Neural cell (in vitro differentiated cells): ENCODE measurements around the gene MRTFA. TPM values are rescaled to one million over a fixed set of nuclear protein-coding genes. Genes with fewer than 3 reads are reported as not detected.

Experiments used
- H2AFZ ChIP-seq: fragments of 200-600, 300-800 bp; sonication (generic), shearing (Covaris generic); 2 replicates; pipeline ENCODE4 v1.6.0; 2014; ENCODE audit warnings: low read depth, mild to moderate bottlenecking, antibody characterized with exemption, low read length, moderate library complexity
- H3F3A ChIP-seq: fragments of 200-600 bp; shearing (Covaris generic); 2 replicates; pipeline ENCODE4 v1.6.1; 2016; ENCODE audit warnings: mild to moderate bottlenecking, moderate library complexity, mixed read lengths, antibody characterized with exemption, low read length; ENCODE audit not compliant: insufficient read depth, poor library complexity, severe bottlenecking
- H3K27ac ChIP-seq: fragments of 200-600, 300-800 bp; sonication (generic), shearing (Covaris generic); 2 replicates; pipeline ENCODE4 v1.5.1; 2014; ENCODE audit warnings: mild to moderate bottlenecking, low read length, moderate library complexity
- H3K27me3 ChIP-seq: fragments of 300-800, 200-600 bp; sonication (generic), shearing (Covaris generic); 2 replicates; pipeline ENCODE4 v1.6.0; 2014; ENCODE audit warnings: mild to moderate bottlenecking, low read depth, low read length, moderate library complexity; ENCODE audit not compliant: insufficient read depth
- H3K36me3 ChIP-seq: fragments of 300-800, 200-600 bp; sonication (generic), shearing (Covaris generic); 2 replicates; pipeline ENCODE4 v1.5.1; 2014; ENCODE audit warnings: mild to moderate bottlenecking, antibody characterized with exemption, low read length, moderate library complexity; ENCODE audit not compliant: insufficient read depth
- H3K4me2 ChIP-seq: fragments of 300-800, 200-600 bp; sonication (generic), shearing (Covaris generic); 2 replicates; pipeline ENCODE4 v1.6.0; 2014; ENCODE audit warnings: mild to moderate bottlenecking, low read length
- H3K4me3 ChIP-seq: fragments of 300-800, 200-600 bp; sonication (generic), shearing (Covaris generic); 2 replicates; pipeline ENCODE4 v1.5.1; 2014; ENCODE audit warnings: mild to moderate bottlenecking, low read length, moderate library complexity
- H3K79me2 ChIP-seq: fragments of 200-600 bp; shearing (Covaris generic); replicated peaks from 2 replicates; pipeline ENCODE4 v1.6.0; 2014; ENCODE audit warnings: mild to moderate bottlenecking, low read length, moderate library complexity; ENCODE audit not compliant: insufficient read depth
- H3K9ac ChIP-seq: fragments of 300-800, 200-600 bp; sonication (generic), shearing (Covaris generic); 2 replicates; pipeline ENCODE4 v1.6.1; 2016; ENCODE audit warnings: mild to moderate bottlenecking, low read length, mixed read lengths
- H3K9me2 ChIP-seq: fragments of 200-600 bp; shearing (Covaris generic); 2 replicates; pipeline ENCODE4 v1.6.1; 2016; ENCODE audit warnings: mild to moderate bottlenecking, low read length, mixed read lengths; ENCODE audit not compliant: insufficient read depth
- H3K9me3 ChIP-seq: fragments of 200-600, 300-800 bp; sonication (generic), shearing (Covaris generic); 2 replicates; pipeline ENCODE4 v1.6.1; 2016; ENCODE audit warnings: mild to moderate bottlenecking, mixed run types, low read length, moderate library complexity, mixed read lengths
- H4K20me1 ChIP-seq: fragments of 200-600 bp; shearing (Covaris generic); 2 replicates; pipeline ENCODE4 v1.6.1; 2016; ENCODE audit warnings: mild to moderate bottlenecking, mixed run types; ENCODE audit not compliant: insufficient read depth
- EP300 ChIP-seq: fragments of 450-650 bp; conservative IDR thresholded peaks from 2 replicates; pipeline ENCODE4 v1.6.1; 2014; ENCODE audit warnings: antibody characterized with exemption, mild to moderate bottlenecking, moderate library complexity; ENCODE audit not compliant: poor library complexity, severe bottlenecking
- EZH2 ChIP-seq: fragments of 200-600, 300-800 bp; shearing (Covaris generic), sonication (generic); IDR thresholded peaks from 2 replicates; pipeline ENCODE4 v1.6.1; 2014; ENCODE audit warnings: antibody characterized with exemption, low read length, borderline replicate concordance, mild to moderate bottlenecking; ENCODE audit not compliant: insufficient read depth, poor library complexity, severe bottlenecking
- MXI1 ChIP-seq: fragments of 450-650 bp; conservative IDR thresholded peaks from 2 replicates; pipeline ENCODE4 v1.6.1; 2014; ENCODE audit warnings: antibody characterized with exemption, mild to moderate bottlenecking; ENCODE audit not compliant: poor library complexity, severe bottlenecking
- POLR2AphosphoS5 ChIP-seq: IDR thresholded peaks from 2 replicates; pipeline ENCODE4 v1.6.1; 2012
- RAD21 ChIP-seq: fragments of 450-650 bp; conservative IDR thresholded peaks from 2 replicates; pipeline ENCODE4 v1.6.1; 2014; ENCODE audit warnings: antibody characterized with exemption, mild to moderate bottlenecking, moderate library complexity
- SMC3 ChIP-seq: fragments of 450-650 bp; conservative IDR thresholded peaks from 2 replicates; pipeline ENCODE4 v1.6.1; 2014; ENCODE audit warnings: antibody characterized with exemption, mild to moderate bottlenecking, moderate library complexity; ENCODE audit not compliant: poor library complexity
- TAF1 ChIP-seq: IDR thresholded peaks from 2 replicates; pipeline ENCODE4 v1.6.1; 2012; ENCODE audit warnings: low read depth
- polyA plus RNA-seq: library from polyadenylated mRNA; depleted of rRNA; stranded (reverse); fragments of >200 nt; gene quantifications from 2 replicates; pipeline ENCODE4 v1.2.3, GENCODE V29; 2014
- TF ChIP-seq, protein P1 (sequence below): fragments of 450-650 bp; IDR thresholded peaks from 2 replicates; pipeline ENCODE4 v1.5.1; 2014; ENCODE audit warnings: antibody characterized with exemption, mild to moderate bottlenecking, moderate library complexity; ENCODE audit not compliant: poor library complexity, severe bottlenecking
- TF ChIP-seq, protein P2 (sequence below): IDR thresholded peaks from 2 replicates; pipeline ENCODE4 v1.6.1; 2012; ENCODE audit warnings: borderline replicate concordance

Gene MRTFA
- polyA plus RNA-seq, 1 donor from 2014 or later, result 19.3 TPM

DNA sequence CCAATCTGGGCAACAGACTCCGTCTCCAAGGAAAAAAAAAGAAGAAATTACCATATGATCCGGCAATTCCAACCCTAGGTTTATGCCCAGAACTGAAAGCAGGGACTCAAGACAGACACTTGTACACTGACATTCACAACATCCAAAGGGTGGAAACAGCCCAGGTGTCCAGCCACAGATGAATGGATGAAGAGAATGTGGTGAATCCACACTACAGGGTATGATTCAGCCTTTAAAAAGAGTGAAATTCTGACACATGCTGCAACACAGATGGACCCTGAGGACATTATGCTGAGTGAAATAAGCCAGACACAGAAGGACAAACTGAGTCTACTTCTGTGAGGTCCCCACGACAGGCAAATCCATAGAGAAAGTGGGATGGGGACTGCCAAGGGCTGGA, 222.2 kb downstream of the MRTFA start:
- Histone ChIP-seq H3K4me2 (no peak overlapping the region), H4K20me1 (no peaks in the 10 kb centered on the region), H3K27ac (no peak overlapping the region)

DNA sequence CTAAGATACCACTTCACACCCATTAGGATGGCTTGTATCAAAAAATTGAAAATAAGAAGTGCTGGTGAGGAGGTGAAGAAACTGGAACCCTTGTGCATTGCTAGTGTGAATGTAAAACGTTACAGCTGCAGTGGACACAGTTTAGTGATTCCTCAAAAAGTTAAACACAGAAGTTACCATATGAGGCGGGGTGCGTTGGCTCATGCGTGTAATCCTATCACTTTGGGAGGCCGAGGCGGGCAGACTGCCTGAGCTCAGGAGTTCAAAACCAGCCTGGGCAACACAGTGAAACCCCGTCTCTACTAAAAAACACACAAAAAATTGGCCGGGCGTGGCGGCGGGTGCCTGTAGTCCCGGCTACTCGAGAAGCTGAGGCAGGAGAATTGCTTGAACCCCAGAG, 222.6 kb downstream of the MRTFA start:
- H3K9me2 ChIP-seq, result no peaks in the 10 kb centered on the region
- no peak overlapping the region for H3K4me2 ChIP-seq
- no peak overlapping the region for H3K9ac ChIP-seq
- no peak for TF ChIP-seq EZH2
- TF ChIP-seq RAD21, result no peak
- no peak for TF ChIP-seq POLR2AphosphoS5
- no peak overlapping the region for H3K27ac ChIP-seq
- no peaks in the 10 kb centered on the region for H3K27me3 ChIP-seq
- no peaks in the 10 kb centered on the region for H3K79me2 ChIP-seq
- H3K9me3 ChIP-seq, result no peaks in the 10 kb centered on the region
- no peak overlapping the region for H2AFZ ChIP-seq
- H3K36me3 ChIP-seq, result no peaks in the 10 kb centered on the region
- no peaks in the 10 kb centered on the region for H4K20me1 ChIP-seq
- no peaks in the 10 kb centered on the region for H3F3A ChIP-seq
- H3K4me3 ChIP-seq, result no peak overlapping the region

More for the DNA sequence above, 222.2 kb downstream of the MRTFA start:
- no peaks in the 10 kb centered on the region for H3K9me3 ChIP-seq
- no peak overlapping the region for H2AFZ ChIP-seq
- H3K9ac ChIP-seq, result no peak overlapping the region
- TF ChIP-seq, protein P1, sequence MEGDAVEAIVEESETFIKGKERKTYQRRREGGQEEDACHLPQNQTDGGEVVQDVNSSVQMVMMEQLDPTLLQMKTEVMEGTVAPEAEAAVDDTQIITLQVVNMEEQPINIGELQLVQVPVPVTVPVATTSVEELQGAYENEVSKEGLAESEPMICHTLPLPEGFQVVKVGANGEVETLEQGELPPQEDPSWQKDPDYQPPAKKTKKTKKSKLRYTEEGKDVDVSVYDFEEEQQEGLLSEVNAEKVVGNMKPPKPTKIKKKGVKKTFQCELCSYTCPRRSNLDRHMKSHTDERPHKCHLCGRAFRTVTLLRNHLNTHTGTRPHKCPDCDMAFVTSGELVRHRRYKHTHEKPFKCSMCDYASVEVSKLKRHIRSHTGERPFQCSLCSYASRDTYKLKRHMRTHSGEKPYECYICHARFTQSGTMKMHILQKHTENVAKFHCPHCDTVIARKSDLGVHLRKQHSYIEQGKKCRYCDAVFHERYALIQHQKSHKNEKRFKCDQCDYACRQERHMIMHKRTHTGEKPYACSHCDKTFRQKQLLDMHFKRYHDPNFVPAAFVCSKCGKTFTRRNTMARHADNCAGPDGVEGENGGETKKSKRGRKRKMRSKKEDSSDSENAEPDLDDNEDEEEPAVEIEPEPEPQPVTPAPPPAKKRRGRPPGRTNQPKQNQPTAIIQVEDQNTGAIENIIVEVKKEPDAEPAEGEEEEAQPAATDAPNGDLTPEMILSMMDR, result no peak
- TF ChIP-seq TAF1, result no peak
- no peak for TF ChIP-seq EP300
- TF ChIP-seq SMC3, result no peak
- TF ChIP-seq POLR2AphosphoS5, result no peak
- TF ChIP-seq EZH2, result no peak
- TF ChIP-seq, protein P2, sequence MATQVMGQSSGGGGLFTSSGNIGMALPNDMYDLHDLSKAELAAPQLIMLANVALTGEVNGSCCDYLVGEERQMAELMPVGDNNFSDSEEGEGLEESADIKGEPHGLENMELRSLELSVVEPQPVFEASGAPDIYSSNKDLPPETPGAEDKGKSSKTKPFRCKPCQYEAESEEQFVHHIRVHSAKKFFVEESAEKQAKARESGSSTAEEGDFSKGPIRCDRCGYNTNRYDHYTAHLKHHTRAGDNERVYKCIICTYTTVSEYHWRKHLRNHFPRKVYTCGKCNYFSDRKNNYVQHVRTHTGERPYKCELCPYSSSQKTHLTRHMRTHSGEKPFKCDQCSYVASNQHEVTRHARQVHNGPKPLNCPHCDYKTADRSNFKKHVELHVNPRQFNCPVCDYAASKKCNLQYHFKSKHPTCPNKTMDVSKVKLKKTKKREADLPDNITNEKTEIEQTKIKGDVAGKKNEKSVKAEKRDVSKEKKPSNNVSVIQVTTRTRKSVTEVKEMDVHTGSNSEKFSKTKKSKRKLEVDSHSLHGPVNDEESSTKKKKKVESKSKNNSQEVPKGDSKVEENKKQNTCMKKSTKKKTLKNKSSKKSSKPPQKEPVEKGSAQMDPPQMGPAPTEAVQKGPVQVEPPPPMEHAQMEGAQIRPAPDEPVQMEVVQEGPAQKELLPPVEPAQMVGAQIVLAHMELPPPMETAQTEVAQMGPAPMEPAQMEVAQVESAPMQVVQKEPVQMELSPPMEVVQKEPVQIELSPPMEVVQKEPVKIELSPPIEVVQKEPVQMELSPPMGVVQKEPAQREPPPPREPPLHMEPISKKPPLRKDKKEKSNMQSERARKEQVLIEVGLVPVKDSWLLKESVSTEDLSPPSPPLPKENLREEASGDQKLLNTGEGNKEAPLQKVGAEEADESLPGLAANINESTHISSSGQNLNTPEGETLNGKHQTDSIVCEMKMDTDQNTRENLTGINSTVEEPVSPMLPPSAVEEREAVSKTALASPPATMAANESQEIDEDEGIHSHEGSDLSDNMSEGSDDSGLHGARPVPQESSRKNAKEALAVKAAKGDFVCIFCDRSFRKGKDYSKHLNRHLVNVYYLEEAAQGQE, result no peak
- TF ChIP-seq RAD21, result no peak
- TF ChIP-seq MXI1, result no peak
- no peaks in the 10 kb centered on the region for H3F3A ChIP-seq
- no peak overlapping the region for H3K4me3 ChIP-seq
- H3K36me3 ChIP-seq, result no peaks in the 10 kb centered on the region
- H3K27me3 ChIP-seq, result no peaks in the 10 kb centered on the region
- no peaks in the 10 kb centered on the region for H3K9me2 ChIP-seq
- no peaks in the 10 kb centered on the region for H3K79me2 ChIP-seq

DNA sequence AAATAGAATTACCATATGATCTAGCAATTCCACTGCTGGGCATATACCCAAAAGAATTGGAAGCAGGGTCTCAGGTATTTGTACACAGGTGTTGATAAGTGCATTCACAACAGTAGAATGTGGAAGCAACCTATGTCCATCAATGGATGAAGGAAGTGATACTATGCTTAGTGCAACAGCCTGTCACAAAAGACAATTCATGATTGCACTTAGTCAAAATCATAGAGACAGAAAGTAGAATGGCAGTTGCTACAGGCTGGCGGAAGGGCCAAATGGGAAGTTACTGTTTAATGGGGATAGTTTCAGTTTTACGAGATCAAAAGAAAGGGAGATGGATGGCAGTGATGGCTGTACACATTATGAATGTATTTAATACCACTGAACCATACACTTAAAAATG, 224.1 kb downstream of the MRTFA start:
- H4K20me1 ChIP-seq, result no peaks in the 10 kb centered on the region
- H3F3A ChIP-seq, result no peaks in the 10 kb centered on the region
- no peaks in the 10 kb centered on the region for H3K9me3 ChIP-seq
- H3K79me2 ChIP-seq, result no peaks in the 10 kb centered on the region
- TF ChIP-seq, protein P1, result no peak
- TF ChIP-seq RAD21, result no peak
- no peak for TF ChIP-seq SMC3
- TF ChIP-seq EZH2, result no peak
- TF ChIP-seq, protein P2, result no peak
- TF ChIP-seq EP300, result no peak
- no peak for TF ChIP-seq TAF1
- no peak overlapping the region for H3K9ac ChIP-seq
- H3K27me3 ChIP-seq, result no peaks in the 10 kb centered on the region
- H2AFZ ChIP-seq, result no peak overlapping the region
- no peaks in the 10 kb centered on the region for H3K36me3 ChIP-seq
- H3K9me2 ChIP-seq, result no peaks in the 10 kb centered on the region
- H3K27ac ChIP-seq, result no peak overlapping the region
- H3K4me3 ChIP-seq, result no peak overlapping the region
- H3K4me2 ChIP-seq, result no peak overlapping the region
